ENCODE measurements around the gene WNT3A. TPM values are rescaled to one million over a fixed set of nuclear protein-coding genes. Genes with fewer than 3 reads are reported as not detected.

Gene WNT3A
- total and polyA plus RNA-seq, 2 of the 4 experiments (the other 2 are of a cell fraction): not detected

- Histone ChIP-seq H4K5ac (ENCODE audit: low read depth, low read length) (no peak overlapping the region), H3K79me1 (ENCODE audit: low read depth in 1 of 2, low read length in 2 of 2) (no peaks in the 10 kb centered on the region), H2AFZ (replicated peaks; ENCODE audit: low read length, poor library complexity) (no peak overlapping the region), H3K56ac (ENCODE audit: extremely low read depth, insufficient read depth, low read length) (no peak overlapping the region), H3K4me3 (ENCODE audit: insufficient read depth, low read depth, low read length) (no peak overlapping the region), H3K23ac (ENCODE audit: low read depth, low read length) (no peak overlapping the region), H2BK5ac (ENCODE audit: low read depth, low read length, poor library complexity, severe bottlenecking) (no peak overlapping the region), H3K27ac (ENCODE audit: insufficient read depth, low read length) (no peak overlapping the region), H2AK9ac (replicated peaks; ENCODE audit: low read depth, low read length, poor library complexity) (no peak overlapping the region), H2BK15ac (ENCODE audit: low read depth, low read length) (no peak overlapping the region), H2AK5ac (ENCODE audit: low read depth, low read length) (no peak overlapping the region), H3K36me3 (ENCODE audit: control insufficient read depth, insufficient read depth, low read length) (no peaks in the 10 kb centered on the region), H4K20me1 (ENCODE audit: insufficient read depth, low read length) (peaks cover 3% of the 10 kb centered on the region; the same call in 1 of the 2 replicates), H3K18ac (ENCODE audit: low read depth, low read length) (no peak overlapping the region), H3K27me3 (ENCODE audit: control insufficient read depth, insufficient read depth, low read length) (peaks cover 40% of the 10 kb centered on the region), H3K9me3 (ENCODE audit: control insufficient read depth, insufficient read depth, low read length) (no peaks in the 10 kb centered on the region), H2BK120ac (ENCODE audit: low read depth, low read length) (no peak overlapping the region), H3K4me2 (ENCODE audit: low read depth, low read length) (no peak overlapping the region), H2BK20ac (ENCODE audit: low read depth, low read length) (no peak overlapping the region), H3K9ac (ENCODE audit: low read depth, low read length) (no peak overlapping the region), H3K4ac (ENCODE audit: low read depth, low read length) (no peak overlapping the region), H3K9me1 (ENCODE audit: insufficient read depth, low read length) (no peaks in the 10 kb centered on the region), H4K8ac (ENCODE audit: low read depth in 2 of 2, low read length in 2 of 2) (no peak overlapping the region), H3K14ac (replicated peaks; ENCODE audit: low read depth, low read length) (no peak overlapping the region), H3K4me1 (ENCODE audit: control insufficient read depth, insufficient read depth, low read length) (no peaks in the 10 kb centered on the region), H4K91ac (ENCODE audit: insufficient read depth, low read depth, low read length) (no peak overlapping the region)
- intact Hi-C loops (cut with micrococcal nuclease) (no loop called here), dilution Hi-C loops (cut with HindIII; ENCODE audit: low sequenced_read_pairs, unreplicated experiment) (no loop called here), in situ Hi-C loops (cut with MboI; ENCODE audit: low sequenced_read_pairs) (no loop called here)
- POLR2A ChIA-PET (ENCODE audit: unreplicated experiment): no interaction called here
- TF ChIP-seq RAD21 (IDR thresholded peaks at IDR 0.05; ENCODE audit: low read length) (no peak), NFE2L2 (IDR thresholded peaks at IDR 0.05; ENCODE audit: low read depth, low read length) (no peak), POLR2A (IDR thresholded peaks at IDR 0.05; ENCODE audit: low read depth, low read length) (no peak), RFX5 (IDR thresholded peaks at IDR 0.05; ENCODE audit: low read depth, low read length) (no peak)
- CTCF ChIA-PET: no interaction called here
- BruUV-seq (replicated peaks): no TSS peak
- no peak for DNase-seq
- no peak for ATAC-seq (ENCODE audit: low read depth)
- WGBS, 2 experiments (ENCODE audit: extremely low coverage in 2 of 2, insufficient read length in 1 of 2): 37 to 100% methylated on average over 4 of the region's 7 CpGs
Measured at GRCh38 chr1:228068359-228068758, 61.6 kb downstream of the WNT3A start.
